ENCODE measurements around the gene CHST8. TPM values are rescaled to one million over a fixed set of nuclear protein-coding genes. Genes with fewer than 3 reads are reported as not detected.

CHST8 gene
- polyA plus RNA-seq, 1 experiment, result not detected

GRCh38 chr19:33719366-33720154 is 97.8 kb downstream of the CHST8 start:
- TF ChIP-seq CTCF (IDR thresholded peaks at IDR 0.05; ENCODE audit: low read depth, low read length), result no peak
- DNase-seq (ENCODE audit: low read depth, low spot score), result no peak
- ChIA-PET POLR2A (no interaction called here), CTCF (interaction anchor here (0.5 kb wide), 1 partner anchor 59 kb away, joined by 4 read pairs; no protein-coding TSS in a partner anchor)
- H3K4me3 ChIP-seq (ENCODE audit: low read depth, low read length), result no peak overlapping the region
- H3K27ac ChIP-seq (ENCODE audit: low read depth, low read length), result no peak overlapping the region
- H3K27me3 ChIP-seq (ENCODE audit: control insufficient read depth, insufficient read depth, low read length), result no peaks in the 10 kb centered on the region
- peaks cover 4% of the 10 kb centered on the region; the same call in 1 of the 2 replicates for H3K9me3 ChIP-seq (ENCODE audit: control insufficient read depth, insufficient read depth, low read length)

- Histone ChIP-seq H3K4me3 (ENCODE audit: low read depth, low read length) (no peak overlapping the region), H3K27me3 (ENCODE audit: control insufficient read depth, insufficient read depth, low read length) (no peaks in the 10 kb centered on the region), H3K9me3 (ENCODE audit: control insufficient read depth, insufficient read depth, low read length) (peaks cover 4% of the 10 kb centered on the region; the same call in 1 of the 2 replicates), H3K27ac (ENCODE audit: low read depth, low read length) (no peak overlapping the region)
- CTCF ChIA-PET, result interaction anchor here (0.5 kb wide), 1 partner anchor 59 kb away, joined by 4 read pairs; no protein-coding TSS in a partner anchor
- DNase-seq (ENCODE audit: low read depth, low spot score), result no peak
- TF ChIP-seq CTCF (IDR thresholded peaks at IDR 0.05; ENCODE audit: low read depth, low read length), result no peak
- POLR2A ChIA-PET, result no interaction called here
These were observed 98.4 kb downstream of the CHST8 start for GRCh38 chr19:33720155-33720493.

DNA sequence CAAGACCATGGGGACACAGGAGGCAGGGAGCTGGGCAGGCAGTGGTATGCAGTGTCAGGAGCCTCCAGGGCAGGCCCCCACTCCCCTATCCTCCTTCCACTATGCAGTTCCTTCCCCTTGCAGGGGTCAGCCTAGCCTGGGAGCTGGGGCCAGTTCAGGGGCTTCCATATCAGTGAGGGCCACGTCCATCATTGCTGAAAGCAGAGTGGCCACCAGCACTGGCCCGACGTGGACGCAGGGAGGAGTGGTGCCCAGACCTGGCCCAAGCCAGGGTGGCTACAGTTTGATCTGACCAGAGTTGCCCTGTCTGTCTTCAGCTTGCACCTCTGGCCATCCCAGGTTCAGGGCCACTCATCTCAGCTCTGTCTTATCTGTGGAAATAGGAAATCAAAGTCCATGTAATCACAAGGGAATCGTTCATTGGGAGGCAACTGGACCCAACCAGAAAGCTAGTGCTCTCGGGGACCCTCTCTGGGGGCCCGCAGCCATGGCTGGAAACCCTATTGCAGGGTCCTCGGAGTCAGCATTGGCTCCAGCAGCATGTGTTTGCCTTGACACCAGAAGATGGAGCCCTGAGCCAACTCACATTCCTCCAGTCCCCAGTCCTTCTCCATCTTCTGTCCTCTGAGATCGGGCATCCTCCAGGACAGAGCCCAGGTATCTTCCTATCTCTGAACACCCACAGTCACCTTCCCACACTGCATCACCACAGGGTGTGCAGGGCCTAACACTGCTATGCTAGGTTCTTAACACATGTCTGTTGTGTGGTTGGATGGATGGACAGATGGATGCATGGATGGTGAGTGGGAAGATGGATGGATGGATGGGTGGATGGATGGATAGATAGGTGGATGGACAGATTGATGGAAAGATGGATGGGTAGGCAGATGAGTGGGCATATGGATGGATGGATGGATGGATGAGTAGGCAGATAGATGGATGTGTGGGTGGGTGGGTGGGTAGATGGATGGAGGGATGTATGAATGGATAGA is 99.2 kb downstream of the CHST8 start:
- H3K27me3 ChIP-seq (ENCODE audit: control insufficient read depth, insufficient read depth, low read length), result no peaks in the 10 kb centered on the region
- DNase-seq (ENCODE audit: low read depth, low spot score), result no peak
- CTCF ChIA-PET, result no interaction called here
- H3K4me3 ChIP-seq (ENCODE audit: low read depth, low read length), result no peak overlapping the region
- no peak overlapping the region for H3K27ac ChIP-seq (ENCODE audit: low read depth, low read length)
- POLR2A ChIA-PET, result no interaction called here
- peaks cover 4% of the 10 kb centered on the region; the same call in 1 of the 2 replicates for H3K9me3 ChIP-seq (ENCODE audit: control insufficient read depth, insufficient read depth, low read length)
- 0 out of 2 replicates have a peak, but pooled peaks have one; percentile 8 for TF ChIP-seq CTCF (IDR thresholded peaks at IDR 0.05; ENCODE audit: low read depth, low read length)

GRCh38 chr19:33721735-33722297 is 100.1 kb downstream of the CHST8 start:
- no peak for DNase-seq (ENCODE audit: low read depth, low spot score)
- Histone ChIP-seq H3K4me3 (ENCODE audit: low read depth, low read length) (no peak overlapping the region), H3K27ac (ENCODE audit: low read depth, low read length) (no peak overlapping the region), H3K27me3 (ENCODE audit: control insufficient read depth, insufficient read depth, low read length) (no peaks in the 10 kb centered on the region), H3K9me3 (ENCODE audit: control insufficient read depth, insufficient read depth, low read length) (peaks cover 4% of the 10 kb centered on the region; the same call in 1 of the 2 replicates)
- ChIA-PET CTCF (no interaction called here), POLR2A (no interaction called here)
- no peak for TF ChIP-seq CTCF (IDR thresholded peaks at IDR 0.05; ENCODE audit: low read depth, low read length)

Data from AG04450 (cell line).